PC-9 (cell line): ENCODE results near the gene MOV10L1. TPM values are rescaled to one million over a fixed set of nuclear protein-coding genes. Genes with fewer than 3 reads are reported as not detected.

Source experiments
- BruUV-seq: library from RNA; stranded (reverse); fragments of 400-500 nt; replicated peaks from 2 replicates; lab custom pipeline; 2021; lab: Mats Ljungman, UMichigan
- CTCF ChIA-PET: fragments of 300-600 bp; sonication (Branson Sonifier 250); formaldehyde crosslinking; loops from one replicate; lab custom pipeline; 2022; ENCODE audit warnings: antibody characterized with exemption; lab: Charles Lee
- POLR2A ChIA-PET: fragments of 300-600 bp; sonication (Branson Sonifier 250); formaldehyde crosslinking; loops from one replicate; lab custom pipeline; 2022; ENCODE audit warnings: antibody characterized with exemption; ENCODE audit not compliant: unreplicated experiment; lab: Charles Lee
- DNase-seq, 2 experiments: peaks; one replicate each; pipeline versions ENCODE4 v3.0.0 to v3.0.0-alpha.2; 2015 to 2022; ENCODE audit warnings: mixed read lengths in 1 of 2
- H2AFZ ChIP-seq: fragments of 200-600 bp; sonication (generic); 2 replicates; pipeline ENCODE4 v1.8.1; 2017; ENCODE audit warnings: antibody characterized with exemption
- H3F3A ChIP-seq: fragments of 200-600 bp; sonication (generic); 2 replicates; pipeline ENCODE4 v1.8.1; 2017; ENCODE audit warnings: antibody characterized with exemption, mild to moderate bottlenecking, low read depth; ENCODE audit not compliant: insufficient read depth
- H3K27ac ChIP-seq: fragments of 200-600 bp; sonication (generic); 2 replicates; pipeline ENCODE4 v1.6.1; 2016; ENCODE audit warnings: mixed run types
- H3K27me3 ChIP-seq: fragments of 200-600 bp; sonication (generic); 2 replicates; pipeline ENCODE4 v1.6.1; 2016; ENCODE audit warnings: low read depth, mixed run types; ENCODE audit not compliant: insufficient read depth
- H3K36me3 ChIP-seq: fragments of 200-600 bp; sonication (generic); 2 replicates; pipeline ENCODE4 v1.6.1; 2016; ENCODE audit warnings: low read depth, mixed run types
- H3K4me1 ChIP-seq: fragments of 200-600 bp; sonication (generic); replicated peaks from 2 replicates; pipeline ENCODE4 v1.6.1; 2016; ENCODE audit warnings: mixed run types; ENCODE audit not compliant: insufficient read depth
- H3K4me2 ChIP-seq: fragments of 200-600 bp; sonication (generic); 2 replicates; pipeline ENCODE4 v1.6.1; 2017; ENCODE audit warnings: mixed run types
- H3K4me3 ChIP-seq: fragments of 200-600 bp; sonication (generic); 2 replicates; pipeline ENCODE4 v1.6.1; 2016; ENCODE audit warnings: mixed run types
- H3K79me2 ChIP-seq: fragments of 200-600 bp; sonication (generic); 2 replicates; pipeline ENCODE4 v1.6.1; 2017; ENCODE audit warnings: low read depth, mixed run types
- H3K9me2 ChIP-seq: fragments of 200-600 bp; sonication (generic); 2 replicates; pipeline ENCODE4 v1.8.1; 2017; ENCODE audit warnings: mild to moderate bottlenecking; ENCODE audit not compliant: insufficient read depth
- H3K9me3 ChIP-seq: fragments of 200-600 bp; sonication (generic); 2 replicates; pipeline ENCODE4 v1.8.1; 2016; ENCODE audit warnings: low read depth; ENCODE audit not compliant: insufficient read depth
- H4K20me1 ChIP-seq: fragments of 200-600 bp; sonication (generic); 2 replicates; pipeline ENCODE4 v1.8.1; 2017; ENCODE audit not compliant: insufficient read depth
- CTCF ChIP-seq: fragments of 200-600 bp; sonication (generic); conservative IDR thresholded peaks from 2 replicates; pipeline ENCODE4 v1.6.1; 2017; ENCODE audit warnings: mixed run types, antibody characterized with exemption, mild to moderate bottlenecking, moderate library complexity
- EZH2 ChIP-seq: fragments of 200-600 bp; sonication (generic); IDR thresholded peaks from 2 replicates; pipeline ENCODE4 v1.8.0; 2017; ENCODE audit warnings: antibody characterized with exemption, low read depth
- intact Hi-C: fragments of 100-400 bp; cut with micrococcal nuclease; formaldehyde crosslinking; loops from one replicate; pipeline ENCODE4 v1.10.0; 2022; ENCODE audit not compliant: unreplicated experiment
- total RNA-seq: library from RNA; stranded (reverse); gene quantifications from 2 replicates; pipeline ENCODE4 v1.2.3, GENCODE V29; 2021

MOV10L1 gene
- total RNA-seq, 1 experiment from 2014 or later, result not detected

- DNase-seq, result no peak
- Histone ChIP-seq H3K9me2 (no peaks in the 10 kb centered on the region), H3F3A (peaks cover 17% of the 10 kb centered on the region), H3K4me1 (peaks cover 13% of the 10 kb centered on the region; the same call in 1 of the 2 replicates), H3K9me3 (no peaks in the 10 kb centered on the region), H4K20me1 (peaks cover 7% of the 10 kb centered on the region; the same call in 1 of the 2 replicates), H3K27me3 (no peaks in the 10 kb centered on the region), H3K36me3 (no peaks in the 10 kb centered on the region), H3K79me2 (no peaks in the 10 kb centered on the region; the same call in 1 of the 2 replicates), H3K27ac (no peak overlapping the region), H3K4me3 (no peak overlapping the region), H2AFZ (no peak overlapping the region), H3K4me2 (no peak overlapping the region)
- CTCF ChIA-PET, result no interaction called here
- TF ChIP-seq CTCF (no peak), EZH2 (no peak)
- intact Hi-C loops, result no loop called here
- POLR2A ChIA-PET, result no interaction called here
- BruUV-seq, result no TSS peak
Observed at GRCh38 chr22:50180727-50181521, 91.1 kb downstream of the MOV10L1 start.

- Histone ChIP-seq H3K27ac (no peak overlapping the region), H3K79me2 (peaks cover 14% of the 10 kb centered on the region), H3K9me3 (no peaks in the 10 kb centered on the region), H4K20me1 (peaks cover 6% of the 10 kb centered on the region; the same call in 1 of the 2 replicates), H3K36me3 (no peaks in the 10 kb centered on the region), H3K27me3 (no peaks in the 10 kb centered on the region), H3K9me2 (no peaks in the 10 kb centered on the region), H3K4me1 (peaks cover 20% of the 10 kb centered on the region), H3K4me3 (no peak overlapping the region), H3K4me2 (no peak overlapping the region), H2AFZ (no peak overlapping the region), H3F3A (peaks cover 25% of the 10 kb centered on the region)
- no peak for TF ChIP-seq EZH2
- TF ChIP-seq CTCF, result no peak
- ChIA-PET CTCF (no interaction called here), POLR2A (no interaction called here)
- DNase-seq, result peak in 1 of 2 experiments; percentile 53
- intact Hi-C loops, result no loop called here
- no TSS peak for BruUV-seq
Observed at GRCh38 chr22:50182176-50183081, 92.6 kb downstream of the MOV10L1 start.

GRCh38 chr22:50183141-50183971 lies 93.5 kb downstream of the MOV10L1 start:
- peaks cover 22% of the 10 kb centered on the region for H3K4me1 ChIP-seq
- H3K4me3 ChIP-seq, result no peak overlapping the region
- ChIA-PET CTCF (no interaction called here), POLR2A (no interaction called here)
- peaks cover 31% of the 10 kb centered on the region for H3F3A ChIP-seq
- H4K20me1 ChIP-seq, result peaks cover 15% of the 10 kb centered on the region
- no peaks in the 10 kb centered on the region for H3K9me3 ChIP-seq
- no peaks in the 10 kb centered on the region for H3K27me3 ChIP-seq
- H2AFZ ChIP-seq, result no peak overlapping the region
- H3K36me3 ChIP-seq, result 0 out of 2 replicates have a peak, but pooled peaks cover 1% of the 10 kb centered on the region
- no TSS peak for BruUV-seq
- no peak overlapping the region for H3K27ac ChIP-seq
- intact Hi-C loops, result no loop called here
- TF ChIP-seq CTCF (no peak), EZH2 (no peak)
- peaks cover 24% of the 10 kb centered on the region for H3K79me2 ChIP-seq
- no peaks in the 10 kb centered on the region for H3K9me2 ChIP-seq
- no peak overlapping the region for H3K4me2 ChIP-seq
- no peak for DNase-seq
